T47D (cell line): ENCODE results near the gene CA6.
"Not testable (repeated sequence)": the region's sequence is repeated elsewhere in the genome, so short reads cannot be mapped to it uniquely, and the experiment has no call there.

ENCODE experiments used
- DNase-seq, 2 experiments: peaks; one replicate each; pipeline versions ENCODE4 v3.0.0 to v3.0.0-alpha.2; 2011 to 2012; ENCODE audit warnings: low read depth in 1 of 2, low spot score in 1 of 2
- JUND ChIP-seq: IDR thresholded peaks from 2 replicates; pipeline ENCODE4 v1.6.1; 2012; ENCODE audit warnings: low read depth
- in situ Hi-C: cut with HindIII; loops from 2 replicates; pipeline ENCODE4 v1.10.0; 2016; ENCODE audit warnings: low sequenced_read_pairs, low pct_unique_long_range_greater_than_20kb

CA6 gene

DNA sequence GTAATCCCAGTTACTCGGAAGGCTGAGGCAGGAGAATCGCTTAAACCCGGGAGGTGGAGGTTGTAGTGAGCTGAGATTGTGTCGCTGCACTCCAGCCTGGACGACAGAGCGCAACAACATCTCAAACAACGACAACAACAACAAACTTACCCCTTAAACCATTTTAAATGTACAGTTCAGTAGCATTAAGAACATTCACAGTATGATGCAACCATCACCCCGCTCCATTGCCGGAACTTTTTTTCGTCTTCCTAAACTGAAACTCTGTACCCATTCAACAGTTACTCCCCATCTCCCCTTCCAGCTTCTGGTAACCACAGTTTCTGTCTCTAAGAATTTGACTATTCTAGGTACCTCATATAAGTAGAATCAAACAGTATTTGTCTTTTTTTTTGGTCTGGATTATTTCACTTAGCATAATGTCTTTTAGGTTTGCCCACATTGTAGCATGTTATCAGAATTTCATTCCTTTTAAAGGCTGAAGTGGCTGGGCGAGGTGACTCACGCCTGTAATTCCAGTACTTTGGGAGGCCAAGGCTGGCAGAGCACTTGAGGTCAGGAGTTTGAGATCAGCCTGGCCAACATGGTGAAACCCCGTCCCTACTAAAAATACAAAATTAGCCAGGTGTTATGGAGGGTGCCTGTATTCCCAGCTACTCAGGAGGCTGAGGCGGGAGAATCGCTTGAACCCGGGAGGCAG is 19.6 kb downstream of the CA6 start:
- DNase-seq, result no peak
- in situ Hi-C loops, result no loop called here
- TF ChIP-seq JUND, result no peak

DNA sequence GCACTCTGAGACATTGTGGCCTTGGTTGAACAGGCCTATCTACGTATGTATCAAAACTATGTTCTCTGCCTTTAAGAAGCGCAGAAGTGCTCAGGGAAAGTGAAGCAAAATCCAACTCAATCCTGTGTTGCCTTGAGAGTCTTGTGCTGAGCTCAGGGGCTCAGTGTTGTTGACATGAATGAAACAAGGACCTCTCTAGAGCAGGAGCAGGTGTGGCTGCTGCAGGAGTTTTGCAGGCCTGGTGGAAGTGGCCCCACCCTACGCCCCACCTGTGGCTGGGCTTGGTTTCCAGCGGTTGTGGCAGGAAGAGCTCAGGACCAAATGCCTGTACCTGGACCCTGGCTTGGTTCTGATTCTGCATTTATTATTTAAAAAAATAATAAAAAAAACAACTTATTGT is 20.9 kb downstream of the CA6 start:
- no peak for DNase-seq
- in situ Hi-C loops, result no loop called here
- no peak for TF ChIP-seq JUND

DNA sequence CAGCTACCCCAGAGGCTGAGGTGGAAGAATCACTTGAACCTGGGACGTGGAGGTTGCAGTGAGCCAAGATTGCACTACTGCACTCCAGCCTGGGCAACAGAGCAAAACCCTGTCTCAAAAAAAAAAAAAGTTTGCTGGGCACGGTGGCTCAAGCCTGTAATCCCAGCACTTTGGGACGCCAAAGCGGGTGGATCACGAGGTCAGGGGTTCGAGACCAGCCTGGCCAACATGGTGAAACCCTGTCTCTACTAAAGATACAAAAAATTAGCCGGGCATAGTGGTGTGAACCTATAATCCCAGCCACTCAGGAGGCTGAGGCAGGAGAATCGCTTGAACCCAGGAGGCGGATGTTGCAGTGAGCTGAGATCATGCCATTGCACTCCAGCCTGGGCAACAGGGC is 23.2 kb downstream of the CA6 start:
- in situ Hi-C loops, DNase-seq: not testable (repeated sequence)

DNA sequence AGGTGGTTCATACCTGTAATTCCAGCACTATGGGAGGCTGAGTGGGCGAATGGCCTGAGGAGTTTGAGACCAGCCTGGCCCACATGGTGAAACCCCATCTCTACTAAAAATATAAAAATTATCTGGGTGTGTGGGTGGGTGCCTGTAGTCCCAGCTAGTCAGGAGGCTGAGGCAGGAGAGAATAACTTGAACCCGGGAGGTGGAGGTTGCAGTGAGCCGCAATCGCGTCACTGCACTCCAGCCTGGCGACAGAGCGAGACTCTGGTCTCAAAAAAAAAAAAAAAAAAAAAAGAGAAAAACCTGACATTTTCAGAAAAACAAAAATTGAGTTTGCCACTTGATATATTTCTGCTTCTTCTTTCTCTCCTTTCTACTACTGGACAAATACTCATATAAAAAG is 24.3 kb downstream of the CA6 start:
- no peak for DNase-seq
- TF ChIP-seq JUND, result no peak
- in situ Hi-C loops, result no loop called here

DNA sequence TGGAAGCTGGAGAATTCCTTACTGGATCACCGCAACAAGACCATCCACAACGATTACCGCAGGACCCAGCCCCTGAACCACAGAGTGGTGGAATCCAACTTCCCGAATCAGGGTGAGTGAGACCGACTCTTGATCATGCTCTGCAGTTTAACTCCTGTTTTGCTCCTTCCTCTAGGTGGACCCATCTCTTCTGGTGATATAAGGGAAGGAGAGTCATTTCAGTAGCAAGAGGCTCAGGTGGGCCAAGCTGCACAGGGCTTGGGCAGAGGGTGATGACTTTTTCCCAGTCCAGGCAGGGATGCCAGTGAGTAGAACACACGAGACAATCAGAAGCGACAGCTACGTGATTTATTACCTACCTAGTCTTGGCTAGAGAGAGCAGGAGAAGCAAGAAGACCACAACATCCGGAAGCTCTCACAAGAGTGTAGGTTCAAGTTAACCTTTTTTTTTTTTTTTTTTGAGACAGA is 25.2 kb downstream of the CA6 start:
- in situ Hi-C loops, result no loop called here
- no peak for TF ChIP-seq JUND
- no peak for DNase-seq

DNA sequence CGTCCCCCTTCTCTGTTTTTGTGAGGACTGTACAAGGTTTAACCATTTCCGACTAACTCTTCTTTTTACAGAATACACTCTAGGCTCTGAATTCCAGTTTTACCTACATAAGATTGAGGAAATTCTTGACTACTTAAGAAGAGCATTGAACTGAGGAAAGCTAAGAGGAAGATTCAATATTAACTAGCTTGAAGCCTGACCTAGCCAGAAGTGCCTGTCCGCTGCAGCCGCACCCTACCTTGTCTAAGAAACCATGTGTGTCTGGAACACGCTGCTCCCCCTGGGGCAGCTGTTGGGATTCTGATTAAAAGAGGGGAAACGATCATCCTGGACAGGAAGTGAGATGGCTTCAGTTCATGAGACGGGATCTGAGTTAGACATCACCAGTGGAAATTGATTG is 28.9 kb downstream of the CA6 start:
- TF ChIP-seq JUND, result no peak
- no peak for DNase-seq
- in situ Hi-C loops, result no loop called here

DNA sequence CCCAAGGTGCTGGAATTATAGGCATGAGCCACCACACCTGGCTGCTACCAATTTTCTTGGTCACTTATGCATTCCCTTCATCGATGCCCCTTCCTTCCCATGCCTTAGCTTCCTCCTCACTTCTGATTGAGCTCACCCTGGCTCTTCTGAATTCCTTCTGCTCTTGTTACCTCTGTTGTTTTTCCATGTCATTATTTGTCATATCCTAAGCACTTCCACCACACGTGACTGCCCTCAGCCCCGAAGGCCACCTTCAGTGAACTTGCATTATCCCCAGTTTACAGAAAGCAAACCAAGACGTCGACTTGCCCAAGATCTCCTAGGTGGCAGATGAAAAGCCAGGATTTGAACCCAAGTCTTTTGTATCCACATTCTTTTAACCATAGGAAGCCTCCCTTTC is 30.7 kb downstream of the CA6 start:
- DNase-seq, result no peak
- in situ Hi-C loops, result no loop called here

DNA sequence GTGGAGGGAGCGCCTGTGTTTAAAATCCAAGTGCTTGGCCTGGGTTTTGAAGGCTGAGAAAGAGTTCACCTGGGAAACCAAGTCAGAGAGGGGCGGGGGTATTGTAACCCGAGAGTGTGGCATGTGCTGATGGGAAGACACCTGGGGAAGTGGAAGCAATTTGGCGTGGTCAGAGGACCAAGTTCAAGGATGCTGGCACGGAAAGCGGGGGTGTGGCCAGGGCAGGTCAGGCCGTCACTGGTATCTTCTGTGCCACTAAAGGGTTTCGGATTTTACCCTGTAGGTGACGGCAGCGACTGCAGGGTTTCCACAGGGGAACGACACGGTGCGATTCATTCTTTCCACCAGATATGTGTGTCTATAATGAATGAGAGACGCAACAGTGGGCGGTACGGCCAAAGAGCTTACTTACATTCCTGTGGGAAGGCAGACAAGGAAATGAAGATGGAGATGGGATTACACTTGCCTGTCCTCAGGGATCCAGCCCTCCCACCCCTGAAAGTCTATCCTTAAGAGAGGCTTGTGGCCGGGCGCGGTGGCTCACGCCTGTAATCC is 31.3 kb downstream of the CA6 start:
- DNase-seq, result no peak
- no peak for TF ChIP-seq JUND
- in situ Hi-C loops, result no loop called here

More for the DNA sequence above, 30.7 kb downstream of the CA6 start:
- TF ChIP-seq JUND, result no peak

DNA sequence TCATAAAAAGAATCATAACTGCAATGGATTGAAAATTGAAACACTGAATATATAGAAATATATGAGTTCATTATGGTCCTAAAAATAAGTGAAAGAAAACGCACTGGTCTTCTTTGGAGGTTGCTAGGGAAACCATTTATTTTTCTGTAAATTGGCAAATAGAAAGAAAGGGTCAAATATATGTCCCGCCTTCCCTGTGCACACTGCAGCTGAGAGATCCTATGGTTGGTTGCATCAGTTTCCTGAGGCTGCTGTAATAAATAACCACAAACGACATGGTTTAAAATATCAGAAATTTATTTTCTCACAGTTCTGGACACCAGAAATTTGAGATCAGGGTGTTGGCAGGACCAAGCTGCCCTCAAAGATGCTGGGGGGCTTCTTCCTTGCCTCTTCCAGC is 35.0 kb downstream of the CA6 start:
- DNase-seq, result no peak
- TF ChIP-seq JUND, result no peak
- in situ Hi-C loops, result no loop called here

DNA sequence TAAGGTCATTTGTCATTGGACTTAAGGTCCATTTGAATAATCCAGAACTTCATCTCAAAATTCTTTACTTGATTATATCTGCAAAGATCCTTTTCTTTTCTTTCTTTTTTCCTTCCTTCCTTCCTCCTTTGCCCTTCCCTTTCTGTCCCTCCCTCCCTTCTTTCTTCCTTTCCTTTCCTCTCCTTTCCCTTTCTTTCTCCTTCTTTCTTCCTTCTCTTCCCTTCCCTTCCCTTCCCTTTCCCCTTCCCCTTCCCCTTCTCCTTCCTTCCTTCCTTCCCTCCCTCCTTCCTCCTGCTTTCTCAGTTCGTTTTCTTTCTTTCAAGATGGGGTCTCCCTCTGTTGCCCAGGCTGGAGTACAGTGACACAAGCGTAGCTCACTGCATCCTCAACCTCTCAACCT is 35.5 kb downstream of the CA6 start:
- in situ Hi-C loops, result no loop called here

DNA sequence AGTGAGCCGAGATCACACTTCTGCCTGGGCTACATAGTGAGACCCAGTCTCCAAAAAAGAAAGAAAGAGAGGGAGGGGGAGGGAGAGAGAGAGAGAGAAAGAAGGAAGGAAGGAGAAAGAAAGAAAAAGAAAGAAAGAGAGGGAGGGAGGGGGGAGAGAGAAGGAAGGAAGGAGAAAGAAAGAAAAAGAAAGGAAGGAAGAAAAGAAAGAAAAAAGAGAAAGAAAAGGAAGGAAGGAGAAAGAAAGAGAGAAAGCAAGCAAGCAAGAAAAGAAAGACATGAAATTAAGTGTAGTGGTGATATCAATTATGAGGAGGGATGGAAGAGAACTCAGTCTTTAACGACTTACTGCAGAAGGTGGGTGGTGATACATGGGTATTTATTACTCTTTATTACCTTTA is 38.5 kb downstream of the CA6 start:
- in situ Hi-C loops, result no loop called here
- TF ChIP-seq JUND, result no peak
- DNase-seq, result no peak

More for the DNA sequence above, 35.5 kb downstream of the CA6 start:
- DNase-seq, result no peak
- no peak for TF ChIP-seq JUND

DNA sequence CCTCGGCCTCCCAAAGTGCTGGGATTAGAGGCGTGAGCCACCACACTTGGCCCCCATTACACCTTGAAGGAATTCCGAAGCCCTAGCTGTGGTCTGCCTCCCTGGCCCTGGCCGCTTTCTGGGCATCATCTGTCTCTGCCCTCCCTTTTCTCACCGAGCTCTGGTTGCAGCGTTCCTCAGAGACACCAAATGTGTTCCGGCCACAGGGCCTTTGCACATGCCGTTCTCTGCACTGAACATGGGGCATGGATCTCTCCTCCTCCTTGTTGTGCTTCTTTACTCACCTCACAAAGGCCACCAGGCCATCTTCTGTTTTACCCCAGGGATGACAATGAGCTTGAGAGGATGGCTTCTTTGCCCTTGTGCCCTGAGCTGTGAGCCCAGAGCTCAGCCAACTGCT is 39.3 kb downstream of the CA6 start:
- in situ Hi-C loops, result no loop called here
- TF ChIP-seq JUND, result no peak
- no peak for DNase-seq

DNA sequence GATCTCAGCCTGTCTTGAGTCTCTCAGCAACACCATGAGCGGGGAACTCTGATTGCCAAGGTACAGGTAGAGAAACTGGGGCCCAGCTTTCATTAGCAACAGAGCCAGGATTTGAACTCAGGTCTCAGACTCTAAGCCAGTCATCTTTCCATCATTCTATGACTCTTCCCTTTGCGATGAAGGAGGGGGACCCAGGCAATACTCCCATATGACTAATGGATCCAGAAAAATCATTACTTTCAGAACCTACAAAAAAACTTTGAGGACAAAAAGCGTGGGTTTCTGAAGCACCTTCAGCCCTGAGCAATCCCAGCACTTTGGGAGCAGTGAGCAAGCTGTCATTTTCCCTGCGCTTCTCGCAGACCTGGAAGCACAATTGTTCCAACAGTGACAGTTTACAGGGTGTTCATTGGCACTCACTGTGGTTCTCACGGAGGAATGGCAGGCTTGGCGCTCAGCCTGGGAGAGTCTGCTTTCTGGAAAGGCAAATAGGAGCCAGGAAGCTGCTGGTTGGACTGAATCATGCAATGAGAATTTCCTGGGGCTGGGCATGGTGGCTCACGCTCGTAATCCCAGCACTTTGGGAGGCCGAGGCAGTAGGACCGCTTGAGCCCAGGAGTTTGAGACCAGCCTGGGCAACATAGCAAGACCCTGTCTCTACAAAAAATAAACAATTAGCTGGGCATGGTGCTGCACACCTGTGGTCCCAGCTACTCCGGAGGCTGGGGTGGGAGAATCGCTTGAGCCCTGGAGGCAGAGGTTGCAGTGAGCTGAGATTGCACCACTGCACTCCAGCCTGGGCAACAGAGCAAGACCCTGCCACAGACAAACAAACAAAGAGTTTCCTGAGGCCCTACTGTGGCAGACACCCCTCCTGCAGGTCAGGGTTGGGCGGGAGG is 40.5 kb downstream of the CA6 start:
- in situ Hi-C loops, result no loop called here
- TF ChIP-seq JUND, result no peak
- peak in 1 of 2 experiments; percentile 86 for DNase-seq
